ENCODE measurements around the gene CGB5. TPM values are rescaled to one million over a fixed set of nuclear protein-coding genes. Genes with fewer than 3 reads are reported as not detected.

The CGB5 gene
- polyA plus RNA-seq, 2 of the 4 experiments (the other 2 are of a cell fraction): 0.23 to 0.53 TPM

DNA sequence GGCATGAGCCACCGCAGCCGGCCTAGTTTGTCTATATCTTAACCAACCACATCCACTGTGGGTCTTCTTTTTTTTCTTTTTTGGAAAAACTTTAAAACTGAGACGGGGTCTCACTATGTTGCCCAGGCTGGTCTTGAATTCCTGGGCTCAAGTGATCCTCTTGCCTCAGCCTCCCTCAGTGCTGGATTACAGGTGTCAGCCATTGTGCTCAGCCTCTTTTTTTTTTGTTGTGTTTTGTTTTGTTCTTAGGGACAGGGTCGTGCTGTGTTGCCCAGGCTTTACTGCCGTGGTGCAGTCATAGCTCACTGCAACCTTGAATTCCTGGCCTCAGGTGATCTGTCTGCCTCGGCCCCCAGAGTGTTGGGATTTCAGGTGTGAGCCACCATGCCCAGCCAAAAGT, 49.0 kb downstream of the CGB5 start:
- ATAC-seq (no peak), DNase-seq (ENCODE audit: low read depth in 1 of 2, low spot score in 1 of 2) (no peak), FAIRE-seq (no peak)
- CTCF ChIA-PET: interaction anchor here (0.6 to 12.7 kb wide), 8 partner anchors 10 to 305 kb away, joined by 3 to 149 read pairs (median 4); no protein-coding TSS in a partner anchor
- H3K4me3 ChIP-seq: no peak overlapping the region
- TF ChIP-seq NFE2L2 (conservative IDR thresholded peaks at IDR 0.05; ENCODE audit: low read length) (no peak), CEBPB (IDR thresholded peaks at IDR 0.05) (no peak), EP300 (IDR thresholded peaks at IDR 0.05) (no peak), SREBF2 (IDR thresholded peaks at IDR 0.05) (no peak), ZC3H11A (IDR thresholded peaks at IDR 0.05) (no peak), TFCP2L1 (CRISPR knock-in tag; IDR thresholded peaks at IDR 0.05) (no peak), JUNB (IDR thresholded peaks at IDR 0.05) (no peak), CHD4 (IDR thresholded peaks at IDR 0.05; ENCODE audit: borderline replicate concordance) (no peak), JUN (IDR thresholded peaks at IDR 0.05) (no peak), HOXA7 (CRISPR knock-in tag; IDR thresholded peaks at IDR 0.05) (no peak), CHD2 (IDR thresholded peaks at IDR 0.05; ENCODE audit: low read length, partially characterized antibody) (no peak), CBX2 (IDR thresholded peaks at IDR 0.05; ENCODE audit: borderline replicate concordance, low read depth) (no peak), MAZ (IDR thresholded peaks at IDR 0.05; ENCODE audit: borderline replicate concordance, low read depth, low read length) (no peak)
- TF ChIP-seq, protein P1, sequence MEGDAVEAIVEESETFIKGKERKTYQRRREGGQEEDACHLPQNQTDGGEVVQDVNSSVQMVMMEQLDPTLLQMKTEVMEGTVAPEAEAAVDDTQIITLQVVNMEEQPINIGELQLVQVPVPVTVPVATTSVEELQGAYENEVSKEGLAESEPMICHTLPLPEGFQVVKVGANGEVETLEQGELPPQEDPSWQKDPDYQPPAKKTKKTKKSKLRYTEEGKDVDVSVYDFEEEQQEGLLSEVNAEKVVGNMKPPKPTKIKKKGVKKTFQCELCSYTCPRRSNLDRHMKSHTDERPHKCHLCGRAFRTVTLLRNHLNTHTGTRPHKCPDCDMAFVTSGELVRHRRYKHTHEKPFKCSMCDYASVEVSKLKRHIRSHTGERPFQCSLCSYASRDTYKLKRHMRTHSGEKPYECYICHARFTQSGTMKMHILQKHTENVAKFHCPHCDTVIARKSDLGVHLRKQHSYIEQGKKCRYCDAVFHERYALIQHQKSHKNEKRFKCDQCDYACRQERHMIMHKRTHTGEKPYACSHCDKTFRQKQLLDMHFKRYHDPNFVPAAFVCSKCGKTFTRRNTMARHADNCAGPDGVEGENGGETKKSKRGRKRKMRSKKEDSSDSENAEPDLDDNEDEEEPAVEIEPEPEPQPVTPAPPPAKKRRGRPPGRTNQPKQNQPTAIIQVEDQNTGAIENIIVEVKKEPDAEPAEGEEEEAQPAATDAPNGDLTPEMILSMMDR (IDR thresholded peaks at IDR 0.05): no peak
- TF ChIP-seq, protein P2, sequence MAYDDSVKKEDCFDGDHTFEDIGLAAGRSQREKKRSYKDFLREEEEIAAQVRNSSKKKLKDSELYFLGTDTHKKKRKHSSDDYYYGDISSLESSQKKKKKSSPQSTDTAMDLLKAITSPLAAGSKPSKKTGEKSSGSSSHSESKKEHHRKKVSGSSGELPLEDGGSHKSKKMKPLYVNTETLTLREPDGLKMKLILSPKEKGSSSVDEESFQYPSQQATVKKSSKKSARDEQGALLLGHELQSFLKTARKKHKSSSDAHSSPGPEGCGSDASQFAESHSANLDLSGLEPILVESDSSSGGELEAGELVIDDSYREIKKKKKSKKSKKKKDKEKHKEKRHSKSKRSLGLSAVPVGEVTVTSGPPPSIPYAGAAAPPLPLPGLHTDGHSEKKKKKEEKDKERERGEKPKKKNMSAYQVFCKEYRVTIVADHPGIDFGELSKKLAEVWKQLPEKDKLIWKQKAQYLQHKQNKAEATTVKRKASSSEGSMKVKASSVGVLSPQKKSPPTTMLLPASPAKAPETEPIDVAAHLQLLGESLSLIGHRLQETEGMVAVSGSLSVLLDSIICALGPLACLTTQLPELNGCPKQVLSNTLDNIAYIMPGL (CRISPR knock-in tag; IDR thresholded peaks at IDR 0.05; ENCODE audit: borderline replicate concordance): no peak
- TF ChIP-seq, protein P3, sequence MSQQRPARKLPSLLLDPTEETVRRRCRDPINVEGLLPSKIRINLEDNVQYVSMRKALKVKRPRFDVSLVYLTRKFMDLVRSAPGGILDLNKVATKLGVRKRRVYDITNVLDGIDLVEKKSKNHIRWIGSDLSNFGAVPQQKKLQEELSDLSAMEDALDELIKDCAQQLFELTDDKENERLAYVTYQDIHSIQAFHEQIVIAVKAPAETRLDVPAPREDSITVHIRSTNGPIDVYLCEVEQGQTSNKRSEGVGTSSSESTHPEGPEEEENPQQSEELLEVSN (IDR thresholded peaks at IDR 0.05; ENCODE audit: borderline replicate concordance, low read depth): no peak
- TF ChIP-seq, protein P4, sequence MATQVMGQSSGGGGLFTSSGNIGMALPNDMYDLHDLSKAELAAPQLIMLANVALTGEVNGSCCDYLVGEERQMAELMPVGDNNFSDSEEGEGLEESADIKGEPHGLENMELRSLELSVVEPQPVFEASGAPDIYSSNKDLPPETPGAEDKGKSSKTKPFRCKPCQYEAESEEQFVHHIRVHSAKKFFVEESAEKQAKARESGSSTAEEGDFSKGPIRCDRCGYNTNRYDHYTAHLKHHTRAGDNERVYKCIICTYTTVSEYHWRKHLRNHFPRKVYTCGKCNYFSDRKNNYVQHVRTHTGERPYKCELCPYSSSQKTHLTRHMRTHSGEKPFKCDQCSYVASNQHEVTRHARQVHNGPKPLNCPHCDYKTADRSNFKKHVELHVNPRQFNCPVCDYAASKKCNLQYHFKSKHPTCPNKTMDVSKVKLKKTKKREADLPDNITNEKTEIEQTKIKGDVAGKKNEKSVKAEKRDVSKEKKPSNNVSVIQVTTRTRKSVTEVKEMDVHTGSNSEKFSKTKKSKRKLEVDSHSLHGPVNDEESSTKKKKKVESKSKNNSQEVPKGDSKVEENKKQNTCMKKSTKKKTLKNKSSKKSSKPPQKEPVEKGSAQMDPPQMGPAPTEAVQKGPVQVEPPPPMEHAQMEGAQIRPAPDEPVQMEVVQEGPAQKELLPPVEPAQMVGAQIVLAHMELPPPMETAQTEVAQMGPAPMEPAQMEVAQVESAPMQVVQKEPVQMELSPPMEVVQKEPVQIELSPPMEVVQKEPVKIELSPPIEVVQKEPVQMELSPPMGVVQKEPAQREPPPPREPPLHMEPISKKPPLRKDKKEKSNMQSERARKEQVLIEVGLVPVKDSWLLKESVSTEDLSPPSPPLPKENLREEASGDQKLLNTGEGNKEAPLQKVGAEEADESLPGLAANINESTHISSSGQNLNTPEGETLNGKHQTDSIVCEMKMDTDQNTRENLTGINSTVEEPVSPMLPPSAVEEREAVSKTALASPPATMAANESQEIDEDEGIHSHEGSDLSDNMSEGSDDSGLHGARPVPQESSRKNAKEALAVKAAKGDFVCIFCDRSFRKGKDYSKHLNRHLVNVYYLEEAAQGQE (IDR thresholded peaks at IDR 0.05): no peak
- WGBS (ENCODE audit: missing lambda C conversion rate): 96% methylated on average over 6 of the region's 6 CpGs
- no peak overlapping the region for H3K27ac ChIP-seq
- H3K4me2 ChIP-seq: no peak overlapping the region
- no peaks in the 10 kb centered on the region for H3K9me3 ChIP-seq
- H3K4me1 ChIP-seq: peaks cover 12% of the 10 kb centered on the region
- POLR2A ChIA-PET: interaction anchor here (0.7 kb wide), 1 partner anchor 21 kb away, joined by 3 read pairs; no protein-coding TSS in a partner anchor

Small RNAs within 50 kb of the gene (small RNA-seq; reads per million reads assigned to genes)
- 0 reads per million in 6 experiments for gene MIR6798
- 0 reads per million in 6 experiments for gene RN7SL708P

Other genes with a start within 250 kb of the CGB5 start
- 30.4 and 31.9 TPM in 2 replicates for gene BCAT2, start 232.8 kb upstream of the CGB5 start, polyA plus RNA-seq (2011; rRNA removed)
- 46.4 to 47.9 TPM (median 47.2 TPM) in 3 replicates for gene BCAT2, start 232.8 kb upstream of the CGB5 start, polyA plus RNA-seq (2017; fragmentation: RNase III; extraction: RNeasy Plus Mini Kit Qiagen cat#74134 plus additional on column Dnase treatment)
- 8.1 and 11.1 TPM in 2 replicates for gene HSD17B14, start 207.4 kb upstream of the CGB5 start, polyA plus RNA-seq (2011; rRNA removed)
- gene HSD17B14, start 207.4 kb upstream of the CGB5 start, polyA plus RNA-seq (2017; fragmentation: RNase III; extraction: RNeasy Plus Mini Kit Qiagen cat#74134 plus additional on column Dnase treatment): 10.6 to 20.9 TPM (median 19.5 TPM) in 3 replicates
- 0.34 and 0.42 TPM in 2 replicates for gene PLEKHA4, start 175.2 kb upstream of the CGB5 start, polyA plus RNA-seq (2011; rRNA removed)
- gene PLEKHA4, start 175.2 kb upstream of the CGB5 start, polyA plus RNA-seq (2017; fragmentation: RNase III; extraction: RNeasy Plus Mini Kit Qiagen cat#74134 plus additional on column Dnase treatment): 0.46 to 0.78 TPM (median 0.47 TPM) in 3 replicates
- 49.0 and 74.2 TPM in 2 replicates for gene PPP1R15A, start 171.4 kb upstream of the CGB5 start, polyA plus RNA-seq (2011; rRNA removed)
- gene PPP1R15A, start 171.4 kb upstream of the CGB5 start, polyA plus RNA-seq (2017; fragmentation: RNase III; extraction: RNeasy Plus Mini Kit Qiagen cat#74134 plus additional on column Dnase treatment): 28.1 to 29.7 TPM (median 29.2 TPM) in 3 replicates
- not detected in 2 replicates for gene TULP2, start 145.1 kb upstream of the CGB5 start, polyA plus RNA-seq (2011; rRNA removed)
- not detected in 3 replicates for gene TULP2, start 145.1 kb upstream of the CGB5 start, polyA plus RNA-seq (2017; fragmentation: RNase III; extraction: RNeasy Plus Mini Kit Qiagen cat#74134 plus additional on column Dnase treatment)
- gene NUCB1, start 143.5 kb upstream of the CGB5 start, polyA plus RNA-seq (2011; rRNA removed): 58.5 and 79.5 TPM in 2 replicates
- gene NUCB1, start 143.5 kb upstream of the CGB5 start, polyA plus RNA-seq (2017; fragmentation: RNase III; extraction: RNeasy Plus Mini Kit Qiagen cat#74134 plus additional on column Dnase treatment): 154 to 182 TPM (median 174 TPM) in 3 replicates
- gene DHDH, start 110.1 kb upstream of the CGB5 start, polyA plus RNA-seq (2011; rRNA removed): 0.60 and 0.78 TPM in 2 replicates
- gene DHDH, start 110.1 kb upstream of the CGB5 start, polyA plus RNA-seq (2017; fragmentation: RNase III; extraction: RNeasy Plus Mini Kit Qiagen cat#74134 plus additional on column Dnase treatment): 1.1 to 1.2 TPM (median 1.2 TPM) in 3 replicates
- 120 and 134 TPM in 2 replicates for gene BAX, start 89.0 kb upstream of the CGB5 start, polyA plus RNA-seq (2011; rRNA removed)
- gene BAX, start 89.0 kb upstream of the CGB5 start, polyA plus RNA-seq (2017; fragmentation: RNase III; extraction: RNeasy Plus Mini Kit Qiagen cat#74134 plus additional on column Dnase treatment): 265 to 299 TPM (median 284 TPM) in 3 replicates
- 4,743 and 7,067 TPM in 2 replicates for gene FTL, start 78.5 kb upstream of the CGB5 start, polyA plus RNA-seq (2011; rRNA removed)
- 12,141 to 13,930 TPM (median 13,921 TPM) in 3 replicates for gene FTL, start 78.5 kb upstream of the CGB5 start, polyA plus RNA-seq (2017; fragmentation: RNase III; extraction: RNeasy Plus Mini Kit Qiagen cat#74134 plus additional on column Dnase treatment)
- gene GYS1, start 50.5 kb upstream of the CGB5 start, polyA plus RNA-seq (2011; rRNA removed): 10.3 and 16.4 TPM in 2 replicates
- 23.8 to 25.0 TPM (median 24.8 TPM) in 3 replicates for gene GYS1, start 50.5 kb upstream of the CGB5 start, polyA plus RNA-seq (2017; fragmentation: RNase III; extraction: RNeasy Plus Mini Kit Qiagen cat#74134 plus additional on column Dnase treatment)
- gene RUVBL2, start 50.0 kb upstream of the CGB5 start, polyA plus RNA-seq (2011; rRNA removed): 146 and 186 TPM in 2 replicates
- gene RUVBL2, start 50.0 kb upstream of the CGB5 start, polyA plus RNA-seq (2017; fragmentation: RNase III; extraction: RNeasy Plus Mini Kit Qiagen cat#74134 plus additional on column Dnase treatment): 213 to 274 TPM (median 225 TPM) in 3 replicates
- not detected in 2 replicates for gene LHB, start 26.8 kb upstream of the CGB5 start, polyA plus RNA-seq (2011; rRNA removed)
- gene LHB, start 26.8 kb upstream of the CGB5 start, polyA plus RNA-seq (2017; fragmentation: RNase III; extraction: RNeasy Plus Mini Kit Qiagen cat#74134 plus additional on column Dnase treatment): 0.22 TPM in 1 of 3 replicates, not detected in the others
- gene CGB3, start 19.5 kb upstream of the CGB5 start, polyA plus RNA-seq (2011; rRNA removed): not detected in 2 replicates
- 0.13 to 0.28 TPM in 2 of 3 replicates, not detected in the other for gene CGB3, start 19.5 kb upstream of the CGB5 start, polyA plus RNA-seq (2017; fragmentation: RNase III; extraction: RNeasy Plus Mini Kit Qiagen cat#74134 plus additional on column Dnase treatment)
- gene CGB2, start 12.0 kb upstream of the CGB5 start, polyA plus RNA-seq (2011; rRNA removed): not detected in 2 replicates
- not detected in 3 replicates for gene CGB2, start 12.0 kb upstream of the CGB5 start, polyA plus RNA-seq (2017; fragmentation: RNase III; extraction: RNeasy Plus Mini Kit Qiagen cat#74134 plus additional on column Dnase treatment)
- not detected in 2 replicates for gene CGB1, start 7.0 kb upstream of the CGB5 start, polyA plus RNA-seq (2011; rRNA removed)
- gene CGB1, start 7.0 kb upstream of the CGB5 start, polyA plus RNA-seq (2017; fragmentation: RNase III; extraction: RNeasy Plus Mini Kit Qiagen cat#74134 plus additional on column Dnase treatment): 0.13 TPM in 1 of 3 replicates, not detected in the others
- gene CGB8, start 5.3 kb downstream of the CGB5 start, polyA plus RNA-seq (2011; rRNA removed): 0.63 and 0.95 TPM in 2 replicates
- gene CGB8, start 5.3 kb downstream of the CGB5 start, polyA plus RNA-seq (2017; fragmentation: RNase III; extraction: RNeasy Plus Mini Kit Qiagen cat#74134 plus additional on column Dnase treatment): 2.0 to 2.7 TPM (median 2.4 TPM) in 3 replicates
- gene CGB7, start 13.9 kb downstream of the CGB5 start, polyA plus RNA-seq (2011; rRNA removed): 0.34 and 0.56 TPM in 2 replicates
- 0.63 to 0.88 TPM (median 0.79 TPM) in 3 replicates for gene CGB7, start 13.9 kb downstream of the CGB5 start, polyA plus RNA-seq (2017; fragmentation: RNase III; extraction: RNeasy Plus Mini Kit Qiagen cat#74134 plus additional on column Dnase treatment)
- gene NTF4, start 21.0 kb downstream of the CGB5 start, polyA plus RNA-seq (2011; rRNA removed): 0.34 and 0.37 TPM in 2 replicates
- 1.0 to 2.4 TPM (median 1.7 TPM) in 3 replicates for gene NTF4, start 21.0 kb downstream of the CGB5 start, polyA plus RNA-seq (2017; fragmentation: RNase III; extraction: RNeasy Plus Mini Kit Qiagen cat#74134 plus additional on column Dnase treatment)
- not detected in 2 replicates for gene KCNA7, start 28.9 kb downstream of the CGB5 start, polyA plus RNA-seq (2011; rRNA removed)
- not detected in 3 replicates for gene KCNA7, start 28.9 kb downstream of the CGB5 start, polyA plus RNA-seq (2017; fragmentation: RNase III; extraction: RNeasy Plus Mini Kit Qiagen cat#74134 plus additional on column Dnase treatment)
- gene SNRNP70, start 41.6 kb downstream of the CGB5 start, polyA plus RNA-seq (2011; rRNA removed): 214 and 220 TPM in 2 replicates
- 338 to 350 TPM (median 342 TPM) in 3 replicates for gene SNRNP70, start 41.6 kb downstream of the CGB5 start, polyA plus RNA-seq (2017; fragmentation: RNase III; extraction: RNeasy Plus Mini Kit Qiagen cat#74134 plus additional on column Dnase treatment)
- gene LIN7B, start 70.5 kb downstream of the CGB5 start, polyA plus RNA-seq (2011; rRNA removed): 4.6 and 5.4 TPM in 2 replicates
- 7.1 to 8.3 TPM (median 8.0 TPM) in 3 replicates for gene LIN7B, start 70.5 kb downstream of the CGB5 start, polyA plus RNA-seq (2017; fragmentation: RNase III; extraction: RNeasy Plus Mini Kit Qiagen cat#74134 plus additional on column Dnase treatment)
- 1.4 and 1.8 TPM in 2 replicates for gene C19orf73, start 75.3 kb downstream of the CGB5 start, polyA plus RNA-seq (2011; rRNA removed)
- gene C19orf73, start 75.3 kb downstream of the CGB5 start, polyA plus RNA-seq (2017; fragmentation: RNase III; extraction: RNeasy Plus Mini Kit Qiagen cat#74134 plus additional on column Dnase treatment): 1.7 to 2.2 TPM (median 1.7 TPM) in 3 replicates
- 2.5 and 3.2 TPM in 2 replicates for gene PPFIA3, start 75.7 kb downstream of the CGB5 start, polyA plus RNA-seq (2011; rRNA removed)
- gene PPFIA3, start 75.7 kb downstream of the CGB5 start, polyA plus RNA-seq (2017; fragmentation: RNase III; extraction: RNeasy Plus Mini Kit Qiagen cat#74134 plus additional on column Dnase treatment): 6.5 to 8.0 TPM (median 7.3 TPM) in 3 replicates
- gene HRC, start 111.5 kb downstream of the CGB5 start, polyA plus RNA-seq (2011; rRNA removed): 0.04 TPM in 1 of 2 replicates, not detected in the other
- gene HRC, start 111.5 kb downstream of the CGB5 start, polyA plus RNA-seq (2017; fragmentation: RNase III; extraction: RNeasy Plus Mini Kit Qiagen cat#74134 plus additional on column Dnase treatment): 0.04 to 0.05 TPM in 2 of 3 replicates, not detected in the other
- 4.7 and 4.9 TPM in 2 replicates for gene TRPM4, start 113.9 kb downstream of the CGB5 start, polyA plus RNA-seq (2011; rRNA removed)
- 8.4 to 9.4 TPM (median 9.1 TPM) in 3 replicates for gene TRPM4, start 113.9 kb downstream of the CGB5 start, polyA plus RNA-seq (2017; fragmentation: RNase III; extraction: RNeasy Plus Mini Kit Qiagen cat#74134 plus additional on column Dnase treatment)

All from A549 (cell line).